ENCODE results near the gene CIDEA. TPM values are rescaled to one million over a fixed set of nuclear protein-coding genes. Genes with fewer than 3 reads are reported as not detected.

Gene CIDEA
- total RNA-seq, 1 donor from 2014 or later, result not detected

GRCh38 chr18:12318857-12319256 is 64.7 kb downstream of the CIDEA start:
- DNase-seq (ENCODE audit: low read depth), result no peak

- peak; percentile 79 for DNase-seq (ENCODE audit: low read depth)
These were observed 67.2 kb downstream of the CIDEA start for GRCh38 chr18:12321333-12321732.

GRCh38 chr18:12324991-12325725 is 71.0 kb downstream of the CIDEA start:
- DNase-seq (ENCODE audit: low read depth), result no peak

- DNase-seq (ENCODE audit: low read depth), result no peak
These were observed 71.6 kb downstream of the CIDEA start for GRCh38 chr18:12325726-12326245.

GRCh38 chr18:12326711-12327460 is 72.7 kb downstream of the CIDEA start:
- DNase-seq (ENCODE audit: low read depth), result no peak

Other genes with a start within 250 kb of the CIDEA start
- gene ANKRD62, start 160.5 kb upstream of the CIDEA start, total RNA-seq, result not detected in 2 replicates
- 224 and 821 TPM in 2 replicates for gene TUBB6, start 53.9 kb downstream of the CIDEA start, total RNA-seq
- gene AFG3L2, start 122.9 kb downstream of the CIDEA start, total RNA-seq, result 44.8 and 95.6 TPM in 2 replicates
- 1.9 and 3.6 TPM in 2 replicates for gene PRELID3A, start 153.6 kb downstream of the CIDEA start, total RNA-seq

Data from renal cortical epithelial cell (primary cell).